GM10847 (cell line): ENCODE measurements around the gene PPFIBP1.

ENCODE experiments used
- POLR2A ChIP-seq: IDR thresholded peaks from 2 replicates; pipeline ENCODE4 v1.6.1; 2011; ENCODE audit not compliant: insufficient read length; ENCODE audit errors: extremely low read depth

The PPFIBP1 gene

GRCh38 chr12:27644158-27644845, 120.3 kb downstream of the PPFIBP1 start:
- TF ChIP-seq POLR2A = no peak

GRCh38 chr12:27645671-27646070, 121.7 kb downstream of the PPFIBP1 start:
- TF ChIP-seq POLR2A = no peak

GRCh38 chr12:27646149-27646548, 122.1 kb downstream of the PPFIBP1 start:
- TF ChIP-seq POLR2A = no peak

- TF ChIP-seq POLR2A = no peak
These were observed 126.0 kb downstream of the PPFIBP1 start for GRCh38 chr12:27650011-27650410.

- no peak for TF ChIP-seq POLR2A
These were observed 127.2 kb downstream of the PPFIBP1 start for GRCh38 chr12:27651201-27651600.

- TF ChIP-seq POLR2A = no peak
These were observed 128.3 kb downstream of the PPFIBP1 start for GRCh38 chr12:27652174-27652763.

- no peak for TF ChIP-seq POLR2A
These were observed 129.7 kb downstream of the PPFIBP1 start for GRCh38 chr12:27653661-27654060.

GRCh38 chr12:27657296-27657695, 133.3 kb downstream of the PPFIBP1 start:
- no peak for TF ChIP-seq POLR2A

GRCh38 chr12:27665704-27666103, 141.7 kb downstream of the PPFIBP1 start:
- TF ChIP-seq POLR2A = no peak

- no peak for TF ChIP-seq POLR2A
These were observed 142.5 kb downstream of the PPFIBP1 start for GRCh38 chr12:27666510-27666909.

GRCh38 chr12:27667540-27667939, 143.5 kb downstream of the PPFIBP1 start:
- TF ChIP-seq POLR2A = no peak

- TF ChIP-seq POLR2A = no peak
These were observed 148.0 kb downstream of the PPFIBP1 start for GRCh38 chr12:27672051-27672450.

- no peak for TF ChIP-seq POLR2A
These were observed 148.6 kb downstream of the PPFIBP1 start for GRCh38 chr12:27672643-27673042.

- no peak for TF ChIP-seq POLR2A
These were observed 149.2 kb downstream of the PPFIBP1 start for GRCh38 chr12:27673101-27673718.

- no peak for TF ChIP-seq POLR2A
These were observed 151.0 kb downstream of the PPFIBP1 start for GRCh38 chr12:27674989-27675388.

GRCh38 chr12:27680619-27681018, 156.6 kb downstream of the PPFIBP1 start:
- TF ChIP-seq POLR2A = no peak
